Tibial nerve (tissue), 4 donors: ENCODE measurements around the gene FBXW11. TPM values are rescaled to one million over a fixed set of nuclear protein-coding genes. Genes with fewer than 3 reads are reported as not detected.
"Not testable (repeated sequence)": the region's sequence is repeated elsewhere in the genome, so short reads cannot be mapped to it uniquely, and the experiment has no call there.

Source experiments
- DNase-seq, 2 donors: peaks; one replicate each; pipeline ENCODE4 v3.0.0-alpha.2; 2019; ENCODE audit warnings: low spot score in 2 of 2
- H3K27ac ChIP-seq, 4 donors: fragments of 200-600 bp; sonication (generic) in 3 of 4; one replicate each; pipeline ENCODE4 v1.5.1; 2017 to 2019; ENCODE audit warnings: mild to moderate bottlenecking in 1 of 4
- H3K27me3 ChIP-seq, 2 donors: fragments of 200-600 bp; sonication (generic) in 1 of 2; one replicate each; pipeline versions ENCODE4 v1.5.1 to v1.6.0; 2017 to 2019
- H3K36me3 ChIP-seq, 3 donors: fragments of 200-600 bp; sonication (generic); one replicate each; pipeline ENCODE4 v1.5.1; 2018 to 2019
- H3K4me1 ChIP-seq, 4 donors: fragments of 200-600 bp; sonication (generic) in 3 of 4; one replicate each; pipeline ENCODE4 v1.5.1; 2017 to 2019
- H3K4me3 ChIP-seq, 4 donors: fragments of 200-600 bp; sonication (generic) in 3 of 4; one replicate each; pipeline ENCODE4 v1.5.1; 2017 to 2019; ENCODE audit warnings: mild to moderate bottlenecking in 1 of 4, moderate library complexity in 1 of 4
- H3K9me3 ChIP-seq, 4 donors: fragments of 200-600 bp; sonication (generic) in 3 of 4; one replicate each; pipeline ENCODE4 v1.5.1; 2017 to 2019
- EP300 ChIP-seq, 2 donors: sonication (generic); formaldehyde crosslinking; IDR thresholded peaks; one replicate each; pipeline ENCODE4 v1.6.1; 2017; ENCODE audit warnings: antibody characterized with exemption in 2 of 2, mild to moderate bottlenecking in 1 of 2
- POLR2A ChIP-seq, 2 donors: fragments of 450-650 bp; IDR thresholded peaks; one replicate each; pipeline ENCODE4 v1.6.1; 2017; ENCODE audit warnings: antibody characterized with exemption in 2 of 2, mild to moderate bottlenecking in 2 of 2, moderate library complexity in 2 of 2
- WGBS, 2 donors: methylation state at CpG; one replicate each; pipeline ENCODE4 v1.1.5; 2018; 5-methylcytosine and 5-hydroxymethylcytosine counted together
- total RNA-seq, 4 donors: library from RNA; depleted of rRNA; stranded (reverse); fragments of >200 nt; gene quantifications; one replicate each; pipeline ENCODE4 v1.1.0, GENCODE V29; 2016
- TF ChIP-seq, protein P1 (sequence below), 5 experiments: fragments of 200-600 bp in 3 of 5; fragments of 450-650 bp in 2 of 5; sonication (generic) in 3 of 5; IDR thresholded peaks; one replicate each; pipeline ENCODE4 v1.5.1; 2016 to 2019; ENCODE audit warnings: antibody characterized with exemption in 5 of 5, mild to moderate bottlenecking in 3 of 5, moderate library complexity in 2 of 5

FBXW11 gene
- total RNA-seq, 4 donors from 2014 or later = 49.2 to 96.4 (median 73.4) TPM

DNA sequence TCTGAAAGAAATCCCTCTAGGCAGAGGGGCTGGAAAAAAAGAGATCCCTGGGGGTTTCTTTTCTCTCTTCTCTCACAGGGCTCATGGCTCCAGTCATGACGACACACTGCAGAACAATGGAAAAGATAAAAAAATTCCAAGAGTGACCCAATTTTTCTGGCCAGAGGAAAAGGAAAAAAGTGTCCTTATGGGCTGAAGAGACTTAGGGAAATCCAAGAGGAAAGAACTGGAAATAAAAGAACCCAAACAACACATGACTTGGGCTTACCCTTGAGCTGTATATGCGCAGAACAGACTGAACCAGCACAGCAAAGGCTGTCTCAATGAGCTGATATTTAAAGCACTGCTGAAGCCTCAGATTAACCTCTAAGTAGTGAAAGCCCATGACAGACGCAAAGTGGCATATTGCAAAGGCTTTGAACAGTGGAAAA, 118.4 kb downstream of the FBXW11 start:
- Histone ChIP-seq H3K9me3 (no peaks in the 10 kb centered on the region), H3K27me3 (no peaks in the 10 kb centered on the region), H3K4me1 (peaks cover 0 to 3% (median 0%) of the 10 kb centered on the region in 4 donors), H3K27ac (no peak overlapping the region), H3K36me3 (peaks cover 0 to 36% (median 0%) of the 10 kb centered on the region in 3 donors), H3K4me3 (no peak overlapping the region)
- DNase-seq = no peak
- TF ChIP-seq EP300 (IDR thresholded peaks at IDR 0.05) (no peak), POLR2A (IDR thresholded peaks at IDR 0.05) (no peak)
- TF ChIP-seq, protein P1, sequence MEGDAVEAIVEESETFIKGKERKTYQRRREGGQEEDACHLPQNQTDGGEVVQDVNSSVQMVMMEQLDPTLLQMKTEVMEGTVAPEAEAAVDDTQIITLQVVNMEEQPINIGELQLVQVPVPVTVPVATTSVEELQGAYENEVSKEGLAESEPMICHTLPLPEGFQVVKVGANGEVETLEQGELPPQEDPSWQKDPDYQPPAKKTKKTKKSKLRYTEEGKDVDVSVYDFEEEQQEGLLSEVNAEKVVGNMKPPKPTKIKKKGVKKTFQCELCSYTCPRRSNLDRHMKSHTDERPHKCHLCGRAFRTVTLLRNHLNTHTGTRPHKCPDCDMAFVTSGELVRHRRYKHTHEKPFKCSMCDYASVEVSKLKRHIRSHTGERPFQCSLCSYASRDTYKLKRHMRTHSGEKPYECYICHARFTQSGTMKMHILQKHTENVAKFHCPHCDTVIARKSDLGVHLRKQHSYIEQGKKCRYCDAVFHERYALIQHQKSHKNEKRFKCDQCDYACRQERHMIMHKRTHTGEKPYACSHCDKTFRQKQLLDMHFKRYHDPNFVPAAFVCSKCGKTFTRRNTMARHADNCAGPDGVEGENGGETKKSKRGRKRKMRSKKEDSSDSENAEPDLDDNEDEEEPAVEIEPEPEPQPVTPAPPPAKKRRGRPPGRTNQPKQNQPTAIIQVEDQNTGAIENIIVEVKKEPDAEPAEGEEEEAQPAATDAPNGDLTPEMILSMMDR (IDR thresholded peaks at IDR 0.05) = no peak
- WGBS, 2 donors = 69 to 70% methylated on average over 3 of the region's 3 CpGs

DNA sequence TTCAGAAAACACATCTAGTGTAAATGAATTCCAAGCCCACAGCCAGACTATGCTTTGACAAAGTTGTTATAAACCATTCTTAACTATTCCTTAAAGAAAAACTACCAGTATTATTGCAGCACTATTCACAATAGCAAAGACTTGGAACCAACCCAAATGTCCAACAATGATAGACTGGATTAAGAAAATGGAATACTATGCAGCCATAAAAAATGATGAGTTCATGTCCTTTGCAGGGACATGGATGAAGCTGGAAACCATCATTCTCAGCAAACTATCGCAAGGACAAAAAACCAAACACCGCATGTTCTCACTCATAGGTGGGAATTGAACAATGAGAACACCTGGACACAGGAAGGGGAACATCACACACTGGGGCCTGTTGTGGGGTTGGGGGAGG, 120.4 kb downstream of the FBXW11 start:
- H3K36me3 ChIP-seq = peaks cover 0 to 32% (median 0%) of the 10 kb centered on the region in 3 donors
- not testable (repeated sequence) for H3K4me3 ChIP-seq, H3K27ac ChIP-seq, H3K4me1 ChIP-seq, H3K27me3 ChIP-seq, H3K9me3 ChIP-seq, DNase-seq
- 91% methylated on average over 2 of the region's 2 CpGs; no CpG with 5 or more reads in 1 of the 2 donors for WGBS, 2 donors

DNA sequence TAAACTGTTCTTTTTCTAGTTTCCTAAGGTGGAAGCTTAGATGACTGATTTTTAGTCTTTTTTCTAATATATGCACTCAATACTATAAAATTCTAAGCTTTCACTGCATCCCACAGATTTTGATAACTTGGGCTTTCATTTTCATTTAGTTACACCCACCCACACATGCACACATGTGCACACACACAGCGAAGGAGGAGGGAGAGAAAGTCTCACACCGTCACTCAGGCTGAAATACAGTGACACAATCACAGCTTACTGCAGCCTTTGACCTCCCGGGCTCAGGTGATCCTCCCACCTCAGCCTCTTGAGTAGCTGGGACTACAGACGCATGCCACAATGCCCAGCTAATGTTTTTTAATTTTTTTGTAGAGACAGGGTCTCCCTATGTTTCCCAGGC, 124.3 kb downstream of the FBXW11 start:
- Histone ChIP-seq H3K4me3 (no peak overlapping the region), H3K36me3 (peaks cover 0 to 12% (median 2%) of the 10 kb centered on the region in 3 donors), H3K27ac (no peak overlapping the region), H3K27me3 (no peaks in the 10 kb centered on the region), H3K4me1 (no peaks in the 10 kb centered on the region), H3K9me3 (no peaks in the 10 kb centered on the region)
- TF ChIP-seq POLR2A (IDR thresholded peaks at IDR 0.05) (no peak), EP300 (IDR thresholded peaks at IDR 0.05) (no peak)
- TF ChIP-seq, protein P1 (IDR thresholded peaks at IDR 0.05) = no peak
- 80% methylated on average over 4 of the region's 4 CpGs for WGBS, 2 donors
- DNase-seq = no peak

DNA sequence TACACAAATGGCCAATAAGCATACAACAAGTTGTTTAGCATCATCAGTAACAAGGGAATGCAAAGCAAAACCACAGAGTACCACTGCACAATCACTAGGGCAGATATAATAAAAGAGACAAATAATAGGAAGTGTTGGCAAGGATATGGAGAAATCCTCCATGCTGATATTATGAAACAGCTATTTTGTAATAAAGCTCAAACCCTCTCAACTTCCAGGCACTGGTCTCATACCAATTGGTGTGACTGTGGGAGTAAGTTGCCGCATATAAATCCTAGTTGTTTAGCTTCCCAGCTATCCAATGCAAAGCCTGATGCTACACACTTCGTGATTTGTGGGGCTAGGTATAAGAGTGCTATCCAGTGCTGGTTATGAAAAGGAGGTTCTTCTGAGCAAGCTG, 132.2 kb downstream of the FBXW11 start:
- Histone ChIP-seq H3K27ac (no peak overlapping the region), H3K27me3 (no peaks in the 10 kb centered on the region), H3K4me1 (no peaks in the 10 kb centered on the region), H3K4me3 (no peak overlapping the region), H3K36me3 (peaks cover 0 to 73% (median 23%) of the 10 kb centered on the region in 3 donors), H3K9me3 (no peaks in the 10 kb centered on the region)
- 94 to 96% methylated on average over 2 of the region's 2 CpGs for WGBS, 2 donors
- TF ChIP-seq POLR2A (IDR thresholded peaks at IDR 0.05) = no peak
- TF ChIP-seq, protein P1 (IDR thresholded peaks at IDR 0.05) = no peak
- no peak for TF ChIP-seq EP300 (IDR thresholded peaks at IDR 0.05)
- DNase-seq = no peak

DNA sequence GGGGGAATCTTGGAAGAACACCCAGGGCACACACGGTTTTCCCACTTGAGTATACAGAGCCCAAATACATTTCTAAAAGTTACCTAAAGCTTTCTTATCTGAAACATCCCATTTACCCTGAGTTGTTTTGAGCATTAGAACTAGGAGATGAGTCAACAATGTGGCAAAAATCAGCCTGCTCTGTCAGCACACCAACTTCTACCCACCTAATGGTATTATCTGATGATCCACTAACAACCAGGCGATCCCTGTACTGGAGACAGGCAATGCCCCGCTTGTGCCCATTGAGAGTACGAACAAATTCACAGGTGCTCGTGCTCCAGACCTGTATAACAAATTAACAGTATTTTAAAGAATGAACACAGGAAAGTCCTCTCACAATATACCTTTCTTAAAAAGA, 133.8 kb downstream of the FBXW11 start:
- H3K27me3 ChIP-seq = no peaks in the 10 kb centered on the region
- H3K36me3 ChIP-seq = peaks cover 0 to 79% (median 23%) of the 10 kb centered on the region in 3 donors
- 92 to 94% methylated on average over 5 of the region's 5 CpGs for WGBS, 2 donors
- no peak for TF ChIP-seq POLR2A (IDR thresholded peaks at IDR 0.05)
- no peak for TF ChIP-seq EP300 (IDR thresholded peaks at IDR 0.05)
- TF ChIP-seq, protein P1 (IDR thresholded peaks at IDR 0.05) = no peak
- H3K4me1 ChIP-seq = peaks cover 0 to 3% (median 0%) of the 10 kb centered on the region in 4 donors
- H3K4me3 ChIP-seq = no peak overlapping the region
- no peak for DNase-seq
- H3K27ac ChIP-seq = no peak overlapping the region
- no peaks in the 10 kb centered on the region for H3K9me3 ChIP-seq

DNA sequence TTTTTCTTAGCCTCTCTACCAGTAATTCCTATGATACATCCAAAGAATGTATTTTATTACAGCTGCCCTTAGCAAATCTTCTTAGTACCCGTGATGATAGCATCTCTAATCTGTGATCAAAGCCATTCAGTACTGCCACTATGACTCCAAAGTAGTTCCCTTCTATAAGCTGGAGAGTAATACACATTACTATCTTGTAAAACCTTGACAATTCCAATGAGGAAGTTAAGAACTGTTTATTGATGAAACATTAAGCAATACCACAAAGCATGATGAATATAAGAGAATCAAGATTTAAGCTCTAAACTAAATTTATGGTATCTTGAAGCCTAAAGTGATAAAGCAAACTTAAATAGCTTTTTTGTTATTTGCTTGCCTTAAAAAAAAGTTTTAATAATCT, 134.7 kb downstream of the FBXW11 start:
- Histone ChIP-seq H3K27ac (no peak overlapping the region), H3K4me3 (no peak overlapping the region), H3K27me3 (no peaks in the 10 kb centered on the region), H3K4me1 (peaks cover 0 to 6% (median 0%) of the 10 kb centered on the region in 4 donors), H3K36me3 (peaks cover 0 to 70% (median 17%) of the 10 kb centered on the region in 3 donors), H3K9me3 (no peaks in the 10 kb centered on the region)
- no peak for DNase-seq
- TF ChIP-seq, protein P1 (IDR thresholded peaks at IDR 0.05) = no peak
- no peak for TF ChIP-seq POLR2A (IDR thresholded peaks at IDR 0.05)
- 80 to 90% methylated on average over 1 of the region's 1 CpG for WGBS, 2 donors
